HEK293T (cell line): Measurements from ENCODE around the gene PDE10A.

Experiments
- ARNT ChIP-seq: fragments of 450-650 bp; IDR thresholded peaks from 2 replicates; pipeline ENCODE4 v1.6.1; 2017; ENCODE audit warnings: mild to moderate bottlenecking
- BHLHE40 ChIP-seq: fragments of 450-650 bp; IDR thresholded peaks from 2 replicates; pipeline ENCODE4 v1.6.1; 2016; ENCODE audit warnings: mild to moderate bottlenecking, moderate library complexity, borderline replicate concordance
- CTBP1 ChIP-seq: fragments of 450-650 bp; IDR thresholded peaks from 2 replicates; pipeline ENCODE4 v1.6.1; 2016; ENCODE audit warnings: borderline replicate concordance
- FOXA1 ChIP-seq: fragments of 450-650 bp; IDR thresholded peaks from 2 replicates; pipeline ENCODE4 v1.6.1; 2016; ENCODE audit warnings: mild to moderate bottlenecking
- FOXK2 ChIP-seq: fragments of 450-650 bp; IDR thresholded peaks from 2 replicates; pipeline ENCODE4 v1.6.1; 2016; ENCODE audit warnings: mild to moderate bottlenecking
- FOXM1 ChIP-seq: fragments of 450-650 bp; IDR thresholded peaks from 2 replicates; pipeline ENCODE4 v1.6.1; 2017; ENCODE audit warnings: mild to moderate bottlenecking, borderline replicate concordance
- HDGF ChIP-seq: fragments of 450-650 bp; IDR thresholded peaks from 2 replicates; pipeline ENCODE4 v1.6.1; 2017; ENCODE audit warnings: antibody characterized with exemption, borderline replicate concordance
- SP1 ChIP-seq: fragments of 450-650 bp; IDR thresholded peaks from 2 replicates; pipeline ENCODE4 v1.6.1; 2017
- SUZ12 ChIP-seq: fragments of 450-650 bp; IDR thresholded peaks from 2 replicates; pipeline ENCODE4 v1.6.1; 2016; ENCODE audit warnings: mild to moderate bottlenecking
- TARDBP ChIP-seq: fragments of 450-650 bp; IDR thresholded peaks from 2 replicates; pipeline ENCODE4 v1.6.1; 2016
- ZNF384 ChIP-seq: fragments of 450-650 bp; IDR thresholded peaks from 2 replicates; pipeline ENCODE4 v1.6.1; 2016

- TF ChIP-seq FOXK2 (no peak), FOXA1 (no peak), SUZ12 (no peak), FOXM1 (no peak), BHLHE40 (no peak), TARDBP (no peak), CTBP1 (no peak), HDGF (no peak), ARNT (no peak), SP1 (no peak), ZNF384 (no peak)
Measured at GRCh38 chr6:165480916-165481315, 182.1 kb downstream of the PDE10A start.
